ENCODE results near the gene CASP6. TPM values are rescaled to one million over a fixed set of nuclear protein-coding genes. Genes with fewer than 3 reads are reported as not detected.

The CASP6 gene
- 10 to 100 TPM; 34.4 to 87.7 (median 58.9) TPM for total RNA-seq

- 1% methylated on average over 46 of the region's 72 CpGs; no CpG with 5 or more reads in 1 of the 2 donors for WGBS, 2 donors (ENCODE audit: low coverage in 1 of 2)
Observed at GRCh38 chr4:109702950-109703663, at the start of gene CASP6. TSS of gene CASP6 (minus strand) at chr4:109703445. CDS start at chr4:109703395, 50 bp downstream.

GRCh38 chr4:109752525-109752924 is 49.3 kb upstream of the CASP6 start:
- H3K4me1 ChIP-seq: no peaks in the 10 kb centered on the region
- 0% methylated on average over 1 of the region's 1 CpG for WGBS, 2 donors (ENCODE audit: low coverage in 1 of 2)
- H3K27me3 ChIP-seq: no peaks in the 10 kb centered on the region
- no peaks in the 10 kb centered on the region for H3K36me3 ChIP-seq
- in situ Hi-C loops (cut with MboI; ENCODE audit: low pct_ligation_motif_present in 1 of 4, low pct_unique_long_range_greater_than_20kb in 1 of 4, low sequenced_read_pairs in 3 of 4) (no loop called here), intact Hi-C loops (cut with DNase I; ENCODE audit: low total_unique reads) (no loop called here)
- no peak overlapping the region for H3K27ac ChIP-seq
- no peak for DNase-seq
- no peaks in the 10 kb centered on the region for H3K9me3 ChIP-seq
- no peak overlapping the region for H3K4me3 ChIP-seq
- TF ChIP-seq POLR2A (IDR thresholded peaks at IDR 0.05): no peak
- TF ChIP-seq CTCF (IDR thresholded peaks at IDR 0.05): no peak
- TF ChIP-seq EP300 (IDR thresholded peaks at IDR 0.05; ENCODE audit: low read depth): no peak
- no peak for TF ChIP-seq POLR2AphosphoS5 (IDR thresholded peaks at IDR 0.05)

More at GRCh38 chr4:109702950-109703663, at the start of gene CASP6:
- peaks cover 6 to 52% (median 28%) of the 10 kb centered on the region in 4 donors for H3K4me1 ChIP-seq
- TF ChIP-seq POLR2A (IDR thresholded peaks at IDR 0.05) (peak; percentile 87), CTCF (IDR thresholded peaks at IDR 0.05) (peak; percentile 69 to 88 (median 81)), POLR2AphosphoS5 (IDR thresholded peaks at IDR 0.05) (peak; percentile 82 to 91 (median 90)), EP300 (IDR thresholded peaks at IDR 0.05; ENCODE audit: low read depth) (no peak)
- H3K36me3 ChIP-seq: no peaks in the 10 kb centered on the region
- intact Hi-C loops (cut with DNase I; ENCODE audit: low total_unique reads): loop anchor here (10.0 kb wide), 1 partner anchor 112 kb away; the partner anchor contains the start of gene GAR1
- peak; percentile 93 for DNase-seq
- peak within 1 kb of the TSS; percentile 57 to 83 (median 71) for H3K4me3 ChIP-seq
- H3K27ac ChIP-seq: peak within 1 kb of the TSS; percentile 91 to 95 (median 93)
- H3K27me3 ChIP-seq: no peaks in the 10 kb centered on the region
- in situ Hi-C loops (cut with MboI; ENCODE audit: low pct_ligation_motif_present in 1 of 4, low pct_unique_long_range_greater_than_20kb in 1 of 4, low sequenced_read_pairs in 3 of 4): loop anchor here in 3 of 4 donors (25.0 kb wide), 2 partner anchors 109 to 266 kb away; partner anchors contain the start of genes SEC24B (in 3 of the 3), CFI (in 2 of the 3) and GAR1 (in 2 of the 3)
- H3K9me3 ChIP-seq: no peaks in the 10 kb centered on the region

GRCh38 chr4:109751852-109752251 is 48.6 kb upstream of the CASP6 start:
- Histone ChIP-seq H3K4me1 (no peaks in the 10 kb centered on the region), H3K36me3 (no peaks in the 10 kb centered on the region), H3K9me3 (no peaks in the 10 kb centered on the region), H3K27ac (no peak overlapping the region), H3K4me3 (no peak overlapping the region), H3K27me3 (no peaks in the 10 kb centered on the region)
- DNase-seq: no peak
- in situ Hi-C loops (cut with MboI; ENCODE audit: low pct_ligation_motif_present in 1 of 4, low pct_unique_long_range_greater_than_20kb in 1 of 4, low sequenced_read_pairs in 3 of 4): no loop called here
- intact Hi-C loops (cut with DNase I; ENCODE audit: low total_unique reads): no loop called here
- 86 to 88% methylated on average over 4 of the region's 4 CpGs for WGBS, 2 donors (ENCODE audit: low coverage in 1 of 2)
- TF ChIP-seq POLR2A (IDR thresholded peaks at IDR 0.05) (no peak), CTCF (IDR thresholded peaks at IDR 0.05) (no peak), POLR2AphosphoS5 (IDR thresholded peaks at IDR 0.05) (no peak), EP300 (IDR thresholded peaks at IDR 0.05; ENCODE audit: low read depth) (no peak)

GRCh38 chr4:109750652-109751244 is 47.5 kb upstream of the CASP6 start:
- 88 to 93% methylated on average over 2 to 4 of the region's 4 CpGs for WGBS, 2 donors (ENCODE audit: low coverage in 1 of 2)
- H3K9me3 ChIP-seq: no peaks in the 10 kb centered on the region
- no peaks in the 10 kb centered on the region for H3K36me3 ChIP-seq
- no peaks in the 10 kb centered on the region for H3K27me3 ChIP-seq
- intact Hi-C loops (cut with DNase I; ENCODE audit: low total_unique reads) (no loop called here), in situ Hi-C loops (cut with MboI; ENCODE audit: low pct_ligation_motif_present in 1 of 4, low pct_unique_long_range_greater_than_20kb in 1 of 4, low sequenced_read_pairs in 3 of 4) (no loop called here)
- no peak overlapping the region for H3K4me3 ChIP-seq
- DNase-seq: no peak
- no peaks in the 10 kb centered on the region for H3K4me1 ChIP-seq
- H3K27ac ChIP-seq: no peak overlapping the region
- TF ChIP-seq EP300 (IDR thresholded peaks at IDR 0.05; ENCODE audit: low read depth): no peak
- TF ChIP-seq POLR2AphosphoS5 (IDR thresholded peaks at IDR 0.05): no peak
- no peak for TF ChIP-seq POLR2A (IDR thresholded peaks at IDR 0.05)
- no peak for TF ChIP-seq CTCF (IDR thresholded peaks at IDR 0.05)

All from transverse colon (tissue), 4 donors.